Endothelial cell of hepatic sinusoid (primary cell): ENCODE measurements around the gene MON1B.

Source experiments
- in situ Hi-C: cut with HindIII; loops from 2 replicates; pipeline ENCODE4 v1.10.0; 2017; ENCODE audit warnings: low sequenced_read_pairs

Gene MON1B

DNA sequence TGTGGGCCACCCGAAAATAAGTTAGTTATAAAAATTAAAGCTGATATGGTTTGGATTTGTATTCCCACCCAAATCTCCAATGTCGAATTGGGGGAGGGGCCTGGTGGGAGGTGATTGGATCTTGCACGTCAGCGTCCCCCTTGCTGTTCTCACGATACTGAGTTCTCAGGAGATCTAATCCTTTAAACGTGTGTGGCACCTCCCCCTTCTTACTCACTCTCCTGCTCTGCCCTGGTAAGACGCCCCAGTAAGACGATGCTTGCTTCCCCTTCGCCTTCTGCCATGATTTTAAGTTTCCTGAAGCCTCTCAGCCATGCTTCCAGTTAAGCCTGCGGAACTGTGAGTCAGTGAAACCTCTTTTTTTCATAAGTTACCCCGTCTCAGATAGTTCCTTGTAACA lies 43.6 kb downstream of the MON1B start:
- in situ Hi-C loops: loop anchor here (5.0 to 25.0 kb wide), 2 partner anchors 68 to 353 kb away; no protein-coding TSS in a partner anchor

GRCh38 chr16:77236063-77236511 lies 45.1 kb downstream of the MON1B start:
- in situ Hi-C loops: loop anchor here (5.0 to 25.0 kb wide), 2 partner anchors 66 to 351 kb away; no protein-coding TSS in a partner anchor

- in situ Hi-C loops: loop anchor here (5.0 to 25.0 kb wide), 2 partner anchors 64 to 349 kb away; no protein-coding TSS in a partner anchor
Observed at GRCh38 chr16:77238593-77238992, 47.6 kb downstream of the MON1B start.

GRCh38 chr16:77242471-77242870 lies 51.5 kb downstream of the MON1B start:
- in situ Hi-C loops: loop anchor here (25.0 kb wide), 1 partner anchor 345 kb away; no protein-coding TSS in a partner anchor

GRCh38 chr16:77246150-77246549 lies 55.2 kb downstream of the MON1B start:
- in situ Hi-C loops: loop anchor here (25.0 kb wide), 1 partner anchor 341 kb away; no protein-coding TSS in a partner anchor

- in situ Hi-C loops: no loop called here
Observed at GRCh38 chr16:77250400-77250799, 59.4 kb downstream of the MON1B start.
